Spleen (tissue), 11 donors: ENCODE results near the gene CNBD2. TPM values are rescaled to one million over a fixed set of nuclear protein-coding genes. Genes with fewer than 3 reads are reported as not detected.

Experiments used
- DNase-seq: peaks from one replicate; pipeline ENCODE4 v3.0.0-alpha.2; 2020
- H3K27ac ChIP-seq, 8 donors: fragments of 200-600 bp; sonication (generic) in 7 of 8; 1 replicate in 4 of 8; 2 replicates in 4 of 8; pipeline versions ENCODE4 v1.5.0 to v1.8.0; 2016 to 2021; ENCODE audit warnings: inconsistent platforms in 4 of 8, mild to moderate bottlenecking in 4 of 8, moderate library complexity in 1 of 8
- H3K27me3 ChIP-seq, 7 donors: fragments of 200-600 bp; sonication (generic) in 6 of 7; replicated peaks in 1 of 7; 1 replicate in 4 of 7; 2 replicates in 3 of 7; pipeline versions ENCODE4 v1.5.0 to v1.8.0; 2016 to 2021; ENCODE audit warnings: inconsistent platforms in 3 of 7, mild to moderate bottlenecking in 1 of 7
- H3K36me3 ChIP-seq, 6 donors: fragments of 200-600 bp; sonication (generic) in 5 of 6; 1 replicate in 4 of 6; 2 replicates in 2 of 6; pipeline versions ENCODE4 v1.5.0 to v1.8.0; 2016 to 2021; ENCODE audit warnings: inconsistent platforms in 2 of 6
- H3K4me1 ChIP-seq, 6 donors: fragments of 200-600 bp; sonication (generic) in 5 of 6; 1 replicate in 3 of 6; 2 replicates in 3 of 6; pipeline versions ENCODE4 v1.5.0 to v1.8.0; 2016 to 2021; ENCODE audit warnings: inconsistent platforms in 3 of 6
- H3K4me3 ChIP-seq, 8 donors: fragments of 200-600 bp; sonication (generic) in 7 of 8; 1 replicate in 4 of 8; 2 replicates in 4 of 8; pipeline versions ENCODE4 v1.5.0 to v1.8.0; 2016 to 2021; ENCODE audit warnings: inconsistent platforms in 4 of 8, mild to moderate bottlenecking in 4 of 8, moderate library complexity in 2 of 8
- H3K9me3 ChIP-seq, 8 donors: fragments of 200-600 bp; sonication (generic) in 7 of 8; 1 replicate in 4 of 8; 2 replicates in 4 of 8; pipeline versions ENCODE4 v1.5.0 to v1.8.0; 2016 to 2021; ENCODE audit warnings: inconsistent platforms in 4 of 8
- POLR2A ChIP-seq, 3 donors: fragments of 450-650 bp; IDR thresholded peaks; one replicate each; pipeline ENCODE4 v1.5.1; 2017; ENCODE audit warnings: antibody characterized with exemption in 3 of 3, mild to moderate bottlenecking in 1 of 3
- POLR2AphosphoS5 ChIP-seq, 3 donors: sonication (generic); formaldehyde crosslinking; IDR thresholded peaks; one replicate each; pipeline ENCODE4 v1.5.1; 2017; ENCODE audit warnings: antibody characterized with exemption in 3 of 3
- WGBS, 5 donors: extraction: QIAGEN DNeasy Blood & Tissue Kit in 3 of 5; methylation state at CpG; one replicate each; pipeline versions ENCODE4 v1.1.5 to v1.1.7; 2013 to 2018; 5-methylcytosine and 5-hydroxymethylcytosine counted together
- intact Hi-C: fragments of 100-400 bp; cut with DNase I; formaldehyde crosslinking; loops from one replicate; pipeline ENCODE4 v1.15.0; 2023; ENCODE audit warnings: low total_unique reads
- polyA plus RNA-seq, 3 donors: library from polyadenylated mRNA; stranded (reverse); fragments of 200-250 nt; gene quantifications; one replicate each; pipeline ENCODE4 v1.2.1, GENCODE V29; 2013
- total RNA-seq, 7 donors: library from RNA; depleted of rRNA in 3 of 7; stranded (reverse); fragments of >200 nt in 3 of 7; fragmentation: NEBNext Ultra II Directional in 4 of 7; extraction: Animal tissue kit (Norgen Biotek cat#: 25700) in 4 of 7; gene quantifications; one replicate each; pipeline versions ENCODE4 v1.1.0 to v1.2.1, GENCODE V29; 2016 to 2021
- TF ChIP-seq, protein P1 (sequence below), 11 experiments: fragments of 200-600 bp in 7 of 11; fragments of 450-650 bp in 4 of 11; sonication (generic) in 4 of 11; IDR thresholded peaks in 8 of 11; conservative IDR thresholded peaks in 3 of 11; 1 replicate in 7 of 11; 2 replicates in 4 of 11; pipeline versions ENCODE4 v1.4.0 to v1.8.0; 2016 to 2021; ENCODE audit warnings: antibody characterized with exemption in 11 of 11, inconsistent platforms in 4 of 11, mild to moderate bottlenecking in 1 of 11
- donor health status: healthy with polysubstance abuse.
- donor health status: DM: no; HTN: no; CAD: no; lungs with moderate emphysema.
- donor health status: DM: no; HTN: no; CAD: no.
- donor health status: Bipolar disorder and iron deficiency.
- donor health status: healthy.
- donor health status: DM: no; HTN: no; CAD: no.
- donor health status: DM: yes; HTN: yes; CAD: no.

The CNBD2 gene
- total and polyA plus RNA-seq, 10 donors: 3.7 to 28.4 (median 7.4) TPM

DNA sequence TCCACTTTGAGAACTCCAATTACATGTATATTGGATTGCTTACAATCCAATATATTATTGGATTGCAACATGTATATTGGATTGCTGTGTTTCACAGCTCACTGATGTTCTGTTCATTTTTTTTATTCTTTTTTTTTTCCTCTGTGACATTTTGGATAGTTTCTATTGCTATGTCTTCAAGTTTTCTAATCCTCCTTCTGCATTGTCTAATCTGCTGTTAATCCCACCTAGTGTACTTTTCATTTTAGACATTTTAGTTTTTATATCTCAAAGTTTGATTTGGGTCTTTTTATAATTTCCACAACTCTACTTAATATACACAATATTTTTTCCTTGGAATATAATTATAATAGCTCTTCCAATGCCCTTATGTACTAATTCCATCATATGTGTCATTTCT, 34.5 kb downstream of the CNBD2 start:
- no peak overlapping the region for H3K27ac ChIP-seq
- TF ChIP-seq POLR2A (IDR thresholded peaks at IDR 0.05): no peak
- TF ChIP-seq, protein P1, sequence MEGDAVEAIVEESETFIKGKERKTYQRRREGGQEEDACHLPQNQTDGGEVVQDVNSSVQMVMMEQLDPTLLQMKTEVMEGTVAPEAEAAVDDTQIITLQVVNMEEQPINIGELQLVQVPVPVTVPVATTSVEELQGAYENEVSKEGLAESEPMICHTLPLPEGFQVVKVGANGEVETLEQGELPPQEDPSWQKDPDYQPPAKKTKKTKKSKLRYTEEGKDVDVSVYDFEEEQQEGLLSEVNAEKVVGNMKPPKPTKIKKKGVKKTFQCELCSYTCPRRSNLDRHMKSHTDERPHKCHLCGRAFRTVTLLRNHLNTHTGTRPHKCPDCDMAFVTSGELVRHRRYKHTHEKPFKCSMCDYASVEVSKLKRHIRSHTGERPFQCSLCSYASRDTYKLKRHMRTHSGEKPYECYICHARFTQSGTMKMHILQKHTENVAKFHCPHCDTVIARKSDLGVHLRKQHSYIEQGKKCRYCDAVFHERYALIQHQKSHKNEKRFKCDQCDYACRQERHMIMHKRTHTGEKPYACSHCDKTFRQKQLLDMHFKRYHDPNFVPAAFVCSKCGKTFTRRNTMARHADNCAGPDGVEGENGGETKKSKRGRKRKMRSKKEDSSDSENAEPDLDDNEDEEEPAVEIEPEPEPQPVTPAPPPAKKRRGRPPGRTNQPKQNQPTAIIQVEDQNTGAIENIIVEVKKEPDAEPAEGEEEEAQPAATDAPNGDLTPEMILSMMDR (IDR thresholded peaks at IDR 0.05 in 8 of 11, conservative IDR thresholded peaks at IDR 0.05 in 3 of 11): no peak
- no peaks in the 10 kb centered on the region for H3K27me3 ChIP-seq
- no peak for DNase-seq
- intact Hi-C loops: no loop called here
- H3K9me3 ChIP-seq: peaks cover 0 to 32% (median 20%) of the 10 kb centered on the region in 8 donors
- H3K4me3 ChIP-seq: no peak overlapping the region
- H3K4me1 ChIP-seq: no peaks in the 10 kb centered on the region
- H3K36me3 ChIP-seq: no peaks in the 10 kb centered on the region

DNA sequence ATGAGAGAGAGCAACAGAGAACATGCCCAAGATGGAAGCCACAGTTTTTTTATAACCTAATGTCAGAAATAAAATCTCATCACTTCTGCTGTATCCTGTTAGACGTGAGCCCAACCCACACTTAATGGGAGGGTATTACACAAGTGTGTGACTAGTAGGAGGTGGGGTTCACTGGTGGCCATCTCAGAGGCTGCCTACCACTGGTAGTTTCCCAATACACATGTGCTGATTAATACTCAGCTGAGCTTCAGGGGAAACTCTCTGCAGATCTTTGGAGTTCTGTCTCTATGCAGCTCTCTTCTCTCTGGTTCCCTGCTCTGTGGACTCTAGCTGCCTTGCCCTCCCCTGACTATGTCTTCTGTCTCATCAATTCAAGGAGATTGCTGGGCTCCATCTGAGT, 35.7 kb downstream of the CNBD2 start:
- WGBS, 5 donors: 33 to 90% (median 59%) methylated on average over 1 of the region's 1 CpG
- DNase-seq: no peak
- no peak for TF ChIP-seq POLR2AphosphoS5 (IDR thresholded peaks at IDR 0.05)
- no peak for TF ChIP-seq POLR2A (IDR thresholded peaks at IDR 0.05)
- TF ChIP-seq, protein P1 (IDR thresholded peaks at IDR 0.05 in 8 of 11, conservative IDR thresholded peaks at IDR 0.05 in 3 of 11): no peak
- Histone ChIP-seq H3K27me3 (no peaks in the 10 kb centered on the region), H3K4me3 (no peak overlapping the region), H3K4me1 (no peaks in the 10 kb centered on the region), H3K36me3 (no peaks in the 10 kb centered on the region), H3K27ac (no peak overlapping the region), H3K9me3 (peaks cover 0 to 32% (median 20%) of the 10 kb centered on the region in 8 donors)
- intact Hi-C loops: no loop called here

DNA sequence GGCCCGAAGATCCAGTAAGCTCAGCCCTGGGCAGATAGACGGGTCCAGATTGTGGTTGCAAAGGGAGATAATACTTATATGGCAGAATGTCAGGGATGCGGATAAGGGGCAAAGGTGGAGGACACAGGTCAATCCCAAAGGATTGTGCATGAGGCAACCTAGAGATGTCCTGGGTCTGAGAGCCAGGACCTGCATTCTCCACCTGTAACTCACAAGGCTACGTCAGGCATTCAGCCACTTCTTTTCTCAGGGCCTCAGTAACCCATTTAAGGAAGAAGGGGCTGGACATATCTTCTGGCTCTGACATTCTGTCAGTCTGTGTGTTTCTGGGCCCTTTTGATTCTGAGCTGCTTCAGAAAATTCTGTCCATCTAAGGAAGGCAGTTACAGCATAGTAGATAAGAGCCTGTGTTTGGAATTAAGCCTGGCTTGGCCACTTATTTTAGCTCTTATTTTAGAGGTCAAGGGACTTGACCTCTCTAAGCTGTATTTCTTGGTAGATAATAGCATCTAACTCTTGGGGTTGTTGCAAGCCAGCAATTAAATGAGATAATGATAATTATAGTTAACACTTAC, 40.2 kb downstream of the CNBD2 start:
- Histone ChIP-seq H3K36me3 (no peaks in the 10 kb centered on the region), H3K9me3 (peaks cover 0 to 7% (median 5%) of the 10 kb centered on the region in 8 donors), H3K27me3 (no peaks in the 10 kb centered on the region), H3K4me1 (no peaks in the 10 kb centered on the region), H3K27ac (no peak overlapping the region), H3K4me3 (no peak overlapping the region)
- 86 to 93% (median 88%) methylated on average over 4 of the region's 4 CpGs for WGBS, 5 donors
- DNase-seq: no peak
- TF ChIP-seq, protein P1 (IDR thresholded peaks at IDR 0.05 in 8 of 11, conservative IDR thresholded peaks at IDR 0.05 in 3 of 11): no peak
- TF ChIP-seq POLR2A (IDR thresholded peaks at IDR 0.05) (no peak), POLR2AphosphoS5 (IDR thresholded peaks at IDR 0.05) (no peak)
- intact Hi-C loops: no loop called here

DNA sequence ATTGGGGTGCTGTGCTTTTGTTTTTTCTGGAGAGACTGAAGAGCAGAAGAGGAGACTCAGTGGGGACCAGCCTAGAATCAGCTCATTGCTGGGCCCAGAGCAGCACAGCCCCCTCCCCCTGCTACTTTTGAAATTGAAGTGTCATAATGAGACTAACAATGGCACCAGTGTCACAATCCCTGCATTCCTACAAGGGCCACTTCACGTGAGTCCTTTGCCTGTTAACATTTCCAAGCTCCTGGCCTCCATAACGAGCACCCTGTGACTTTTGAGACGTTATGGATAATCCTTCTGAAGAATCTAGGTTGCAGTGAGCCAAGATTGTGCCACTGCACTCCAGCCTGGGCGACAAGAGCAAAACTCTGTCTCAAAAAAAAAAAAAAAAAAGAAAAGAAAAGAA, 41.7 kb downstream of the CNBD2 start:
- no peaks in the 10 kb centered on the region for H3K9me3 ChIP-seq
- 70 to 83% (median 80%) methylated on average over 4 of the region's 4 CpGs for WGBS, 5 donors
- no peak overlapping the region for H3K4me3 ChIP-seq
- no peaks in the 10 kb centered on the region for H3K36me3 ChIP-seq
- H3K27ac ChIP-seq: no peak overlapping the region
- no peaks in the 10 kb centered on the region for H3K4me1 ChIP-seq
- no peaks in the 10 kb centered on the region for H3K27me3 ChIP-seq
- no peak for DNase-seq
- intact Hi-C loops: no loop called here
- TF ChIP-seq, protein P1 (IDR thresholded peaks at IDR 0.05 in 8 of 11, conservative IDR thresholded peaks at IDR 0.05 in 3 of 11): no peak
- no peak for TF ChIP-seq POLR2AphosphoS5 (IDR thresholded peaks at IDR 0.05)
